C4-2B (cell line): ENCODE data around the gene PLET1.

ENCODE experiments used
- CTCF ChIP-seq: fragments of 450-650 bp; conservative IDR thresholded peaks from 2 replicates; pipeline ENCODE4 v1.5.1; 2017; ENCODE audit warnings: mild to moderate bottlenecking
- ZFX ChIP-seq: fragments of 450-650 bp; IDR thresholded peaks from 2 replicates; pipeline ENCODE4 v1.6.1; 2017

- no peak for TF ChIP-seq CTCF
- no peak for TF ChIP-seq ZFX
Observed at GRCh38 chr11:112306230-112306629, 45.6 kb upstream of the PLET1 start.
